HG02763 (cell line): ENCODE results near the gene MIDN.
A peak's percentile ranks its signal among the peaks of the same experiment; 100 is the strongest.
"Not testable (repeated sequence)": the region's sequence is repeated elsewhere in the genome, so short reads cannot be mapped to it uniquely, and the experiment has no call there.

Source experiments
- ATAC-seq: cut with Tn5 transposase; IDR thresholded peaks from one replicate; pipeline ENCODE4 v1.9.1; 2021; ENCODE audit warnings: mild to moderate bottlenecking, moderate library complexity; ENCODE audit not compliant: unreplicated experiment

The MIDN gene

DNA sequence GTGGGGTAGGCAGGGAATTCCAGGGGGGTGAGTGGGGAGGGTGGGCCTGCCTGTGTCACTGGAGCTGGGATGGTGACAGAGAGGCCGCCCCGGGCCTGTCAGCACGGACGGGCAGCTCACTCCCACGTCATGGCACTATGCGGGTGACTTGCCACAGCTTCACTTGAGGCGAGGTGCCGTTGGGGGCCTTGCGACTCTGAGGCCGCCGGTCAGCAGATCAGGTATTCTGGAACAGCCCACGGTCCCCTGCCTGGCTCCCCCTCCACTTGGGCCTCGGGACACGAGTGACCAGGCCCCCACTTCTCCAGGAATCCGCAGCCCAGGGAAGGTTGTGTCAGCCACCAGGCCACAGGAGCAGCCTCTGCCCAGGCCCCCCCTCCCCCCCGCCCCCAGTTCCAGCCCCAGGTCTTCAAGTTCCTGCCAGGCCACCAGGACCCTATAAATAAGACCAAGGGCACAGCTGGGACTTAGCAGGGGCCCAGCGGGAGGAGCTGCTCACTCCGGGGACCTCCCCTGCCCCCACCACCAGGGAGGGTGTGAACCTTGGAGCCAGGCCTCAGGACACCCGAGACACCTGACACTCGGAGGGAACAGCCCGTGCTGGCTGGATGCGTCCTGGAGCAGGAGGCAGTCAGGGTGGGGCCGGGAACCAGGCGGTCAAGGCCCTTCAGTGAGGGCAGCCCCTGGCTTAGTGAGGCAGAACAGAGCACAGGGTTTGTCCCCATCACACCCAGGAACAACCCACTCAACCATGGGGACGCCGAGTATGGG is 2.7 kb upstream of the MIDN start:
- no peak for ATAC-seq

DNA sequence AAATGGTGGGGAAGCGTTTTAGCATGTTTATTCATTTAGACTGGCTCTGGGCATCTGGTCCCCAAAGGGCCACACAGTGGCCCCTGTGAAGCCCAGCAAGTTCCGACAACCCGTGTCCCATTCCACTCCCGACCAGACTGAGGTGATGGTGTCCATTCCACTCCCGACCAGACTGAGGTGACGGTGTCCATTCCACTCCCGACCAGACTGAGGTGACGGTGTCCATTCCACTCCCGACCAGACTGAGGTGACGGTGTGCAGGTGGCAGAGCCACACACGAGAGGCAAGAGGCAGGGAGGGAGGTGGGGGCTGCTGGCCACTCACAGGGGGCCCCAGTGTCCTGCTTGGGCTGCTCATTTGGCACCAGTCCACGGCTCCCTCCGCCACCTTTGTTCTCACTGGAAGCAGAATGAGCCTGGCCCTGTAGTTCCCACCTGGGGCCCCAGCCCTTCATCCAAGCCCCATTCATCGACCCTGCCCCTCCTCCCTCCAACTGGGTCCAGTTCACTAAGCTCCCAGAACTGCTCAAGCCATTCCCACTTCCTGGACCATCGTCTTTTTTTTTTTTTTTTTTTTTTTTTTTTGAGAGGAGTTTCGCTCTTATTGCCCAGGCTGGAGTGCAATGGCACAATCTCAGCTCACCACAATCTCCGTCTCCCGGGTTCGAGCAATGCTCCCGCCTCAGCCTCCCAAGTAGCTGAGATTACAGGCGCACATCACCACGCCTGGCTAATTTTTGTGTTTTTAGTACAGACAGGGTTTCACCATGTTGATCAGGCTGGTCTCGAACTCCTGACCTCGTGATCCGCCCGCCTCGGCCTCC is 1.9 kb upstream of the MIDN start:
- ATAC-seq = not testable (repeated sequence)

DNA sequence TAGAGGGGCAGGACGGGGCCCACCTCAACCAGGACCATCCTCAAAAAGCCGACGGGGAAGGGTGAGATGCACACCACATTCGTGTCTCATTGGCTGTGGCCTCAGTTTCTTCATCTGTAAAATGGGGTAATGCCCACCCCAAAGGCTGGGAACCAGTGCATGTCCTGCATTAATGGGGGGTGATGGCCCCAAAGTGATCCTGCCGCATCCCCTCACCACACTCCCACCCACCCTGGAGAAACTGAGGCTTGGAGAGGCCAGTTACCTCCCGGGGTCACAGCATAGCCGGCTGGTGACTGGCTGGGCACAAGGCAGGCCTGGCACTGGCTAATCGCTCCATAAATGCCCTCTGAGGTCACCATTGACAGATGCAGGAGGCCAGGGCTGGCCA is 640 bp upstream of the MIDN start:
- ATAC-seq = no peak

GRCh38 chr19:1248786-1249297 is 459 bp downstream of the MIDN start:
- peak; percentile 33 for ATAC-seq

DNA sequence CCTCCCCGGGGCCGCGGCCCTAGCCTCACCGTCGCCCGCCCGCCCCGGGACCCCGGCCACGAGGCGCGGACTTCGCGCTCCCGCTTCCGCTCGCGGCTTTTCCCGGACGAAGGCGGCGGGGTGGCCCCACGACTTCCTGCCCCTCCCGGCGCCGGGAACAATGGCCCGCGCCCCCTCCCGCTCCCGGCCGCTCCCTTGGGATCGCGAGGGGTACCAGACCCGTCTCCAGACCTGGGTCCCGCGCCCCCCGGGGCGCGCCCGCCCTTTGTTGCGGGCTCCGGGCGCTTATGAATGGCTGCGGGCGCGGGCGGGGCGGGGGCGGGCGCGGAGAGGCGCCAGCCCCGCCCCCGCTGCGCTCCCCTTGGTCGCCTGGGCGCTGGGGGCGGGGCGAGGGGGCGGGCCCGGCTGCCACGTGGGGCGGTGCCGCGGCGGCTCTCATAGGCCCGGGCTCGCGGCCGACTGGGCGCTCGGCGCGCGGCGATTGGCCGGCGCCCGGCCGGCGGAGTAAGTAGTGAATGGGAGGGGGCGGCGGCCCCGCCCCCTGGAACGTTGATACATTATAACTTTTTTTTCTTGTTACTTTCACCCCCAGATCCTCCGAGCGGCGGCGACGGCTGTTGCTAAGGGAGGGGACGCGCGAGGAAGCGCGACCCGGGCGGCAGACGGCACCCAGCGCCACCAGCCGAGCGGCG is 1.1 kb downstream of the MIDN start:
- ATAC-seq = peak; percentile 43

DNA sequence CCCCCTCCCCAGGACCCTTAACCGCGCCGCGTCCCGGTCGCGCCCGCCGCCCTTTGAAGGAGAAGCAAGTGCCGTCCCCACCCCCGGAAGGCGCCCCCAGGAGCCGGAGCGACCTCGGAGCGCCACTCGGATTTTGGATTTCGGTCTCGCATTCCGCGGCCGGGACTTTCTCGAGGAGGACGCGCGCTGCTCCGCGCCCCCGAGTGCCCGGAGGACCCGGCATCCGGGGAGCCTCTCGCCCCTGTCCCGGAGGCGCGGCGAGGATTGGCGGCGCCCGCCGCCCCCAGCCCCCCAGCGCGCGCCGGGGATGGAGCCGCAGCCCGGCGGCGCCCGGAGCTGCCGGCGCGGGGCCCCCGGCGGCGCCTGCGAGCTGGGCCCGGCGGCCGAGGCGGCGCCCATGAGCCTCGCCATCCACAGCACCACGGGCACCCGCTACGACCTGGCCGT is 1.6 kb downstream of the MIDN start:
- ATAC-seq = peak; percentile 0

GRCh38 chr19:1250437-1251260 is 2.3 kb downstream of the MIDN start:
- ATAC-seq = no peak

GRCh38 chr19:1251330-1252220 is 3.2 kb downstream of the MIDN start:
- no peak for ATAC-seq

DNA sequence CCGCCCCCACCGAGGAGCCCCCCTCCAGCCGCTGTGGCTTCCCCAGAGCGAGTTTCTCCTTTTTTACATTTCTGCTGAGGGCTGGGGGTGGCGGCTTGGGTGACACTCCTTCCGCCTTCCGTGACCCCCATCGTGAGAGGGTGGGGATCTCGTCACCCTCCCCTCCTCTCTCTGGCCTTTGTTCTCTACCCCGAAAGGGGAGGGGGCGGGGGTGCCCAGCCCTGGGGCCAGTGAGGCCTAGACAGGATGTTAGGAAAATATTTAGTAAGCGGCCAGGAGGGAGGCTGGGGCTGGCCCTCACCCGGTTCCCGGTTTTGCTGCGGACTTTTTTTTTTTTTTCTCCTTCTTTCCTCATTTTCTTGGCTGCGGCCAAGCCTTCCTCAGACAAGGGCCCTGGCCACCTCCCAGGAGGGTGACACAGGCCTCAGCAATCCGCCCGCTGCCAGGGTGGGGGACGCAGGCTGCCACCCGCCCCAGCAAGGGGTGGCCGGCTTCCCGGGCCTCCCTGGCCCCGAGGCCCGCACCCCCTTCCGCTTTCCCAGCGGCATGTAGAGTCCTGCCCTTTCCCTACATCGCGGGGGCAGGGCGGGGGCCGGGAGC is 3.9 kb downstream of the MIDN start:
- ATAC-seq = no peak

- ATAC-seq = no peak
Measured at GRCh38 chr19:1252821-1253513, 4.6 kb downstream of the MIDN start.

DNA sequence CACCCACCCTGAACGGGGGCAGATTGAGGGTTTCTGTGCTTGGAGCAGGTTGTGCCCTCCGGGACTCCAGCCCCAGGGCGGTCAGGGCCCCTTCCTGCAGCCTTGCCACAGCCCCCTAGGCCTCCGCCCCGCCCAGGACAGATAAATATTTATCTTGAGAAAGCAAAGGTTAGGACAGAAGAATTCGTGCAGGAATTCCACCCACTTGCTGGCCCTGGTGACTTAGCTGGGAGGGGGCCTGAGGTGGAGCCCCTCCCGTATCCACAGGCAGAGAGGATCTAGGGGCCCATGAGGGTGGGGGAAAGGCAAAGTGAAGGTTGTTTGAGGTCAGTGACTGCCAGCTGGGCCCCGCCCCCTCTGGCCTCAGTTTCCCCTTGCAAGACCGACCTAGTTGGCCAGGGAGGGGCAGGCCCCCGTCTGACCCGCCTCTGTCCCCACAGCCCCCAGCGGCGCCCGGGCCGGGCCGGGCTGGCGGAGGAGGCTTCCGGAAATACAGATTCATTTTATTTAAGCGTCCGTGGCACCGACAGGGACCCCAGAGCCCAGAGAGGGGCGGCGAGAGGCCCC is 5.2 kb downstream of the MIDN start:
- ATAC-seq = no peak

DNA sequence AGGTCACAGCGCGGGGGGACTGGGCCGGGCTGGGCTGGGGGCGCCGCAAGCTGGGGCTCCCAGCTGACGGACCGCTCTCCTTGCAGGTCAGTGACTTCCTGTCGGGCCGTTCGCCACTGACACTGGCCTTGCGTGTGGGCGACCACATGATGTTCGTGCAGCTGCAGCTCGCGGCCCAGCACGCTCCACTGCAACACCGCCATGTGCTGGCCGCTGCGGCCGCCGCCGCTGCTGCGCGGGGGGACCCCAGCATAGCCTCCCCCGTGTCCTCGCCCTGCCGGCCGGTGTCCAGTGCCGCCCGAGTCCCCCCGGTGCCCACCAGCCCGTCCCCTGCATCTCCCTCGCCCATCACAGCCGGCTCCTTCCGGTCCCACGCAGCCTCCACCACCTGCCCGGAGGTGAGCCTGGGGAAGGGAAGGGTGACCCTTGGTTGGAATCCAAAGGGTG is 5.7 kb downstream of the MIDN start:
- ATAC-seq = no peak

GRCh38 chr19:1254530-1255185 is 6.3 kb downstream of the MIDN start:
- ATAC-seq = no peak

- ATAC-seq = no peak
Measured at GRCh38 chr19:1255186-1256161, 7.1 kb downstream of the MIDN start.

DNA sequence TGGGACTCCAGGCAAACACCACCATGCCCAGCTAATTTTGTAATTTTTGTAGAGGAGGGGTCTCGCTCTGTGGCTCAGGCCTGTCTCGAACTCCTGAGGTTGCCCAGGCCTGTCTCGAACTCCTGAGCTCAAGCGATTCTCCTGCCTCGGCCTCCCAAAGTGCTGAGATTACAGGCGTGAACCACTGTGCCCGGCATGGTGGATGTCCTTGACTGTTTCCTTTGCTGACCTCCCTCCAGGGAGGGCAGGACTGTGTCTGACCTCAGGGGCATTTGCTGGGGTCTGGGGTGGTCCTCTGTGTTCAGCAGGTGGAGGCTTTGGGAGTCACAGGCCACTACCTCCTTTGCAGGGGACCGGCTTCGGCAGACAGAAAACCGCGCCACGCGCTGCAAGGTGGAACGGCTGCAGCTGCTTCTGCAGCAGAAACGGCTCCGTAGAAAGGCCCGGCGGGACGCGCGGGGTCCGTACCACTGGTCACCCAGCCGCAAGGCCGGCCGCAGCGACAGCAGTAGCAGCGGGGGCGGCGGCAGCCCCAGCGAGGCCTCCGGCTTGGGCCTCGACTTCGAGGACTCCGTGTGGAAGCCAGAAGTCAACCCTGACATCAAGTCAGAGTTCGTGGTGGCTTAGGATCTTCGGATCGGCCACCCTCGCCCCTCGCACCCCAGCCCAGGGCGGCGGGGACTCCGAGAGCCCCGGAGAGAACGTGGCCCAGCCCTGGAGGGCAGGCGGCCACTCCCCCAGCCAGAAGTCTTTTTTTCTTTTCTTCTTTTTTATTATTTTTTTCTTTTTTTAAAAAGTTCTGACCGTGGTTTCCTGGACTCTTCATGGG is 8.5 kb downstream of the MIDN start:
- ATAC-seq = no peak
